Fibroblast of lung (primary cell): Measurements from ENCODE around the gene LRRK2.

Experiments used
- CTCF ChIP-seq, 2 donors: IDR thresholded peaks in 1 of 2; conservative IDR thresholded peaks in 1 of 2; 1 replicate in 1 of 2; 2 replicates in 1 of 2; pipeline ENCODE4 v1.5.1; 2011 to 2012; ENCODE audit warnings: low read length in 2 of 2, control low read depth in 1 of 2, inconsistent platforms in 1 of 2, low read depth in 1 of 2, mild to moderate bottlenecking in 1 of 2
- EZH2 ChIP-seq: IDR thresholded peaks from 2 replicates; pipeline ENCODE4 v1.5.1; 2012; ENCODE audit warnings: low read length, control low read depth, mild to moderate bottlenecking; ENCODE audit errors: missing control alignments

DNA sequence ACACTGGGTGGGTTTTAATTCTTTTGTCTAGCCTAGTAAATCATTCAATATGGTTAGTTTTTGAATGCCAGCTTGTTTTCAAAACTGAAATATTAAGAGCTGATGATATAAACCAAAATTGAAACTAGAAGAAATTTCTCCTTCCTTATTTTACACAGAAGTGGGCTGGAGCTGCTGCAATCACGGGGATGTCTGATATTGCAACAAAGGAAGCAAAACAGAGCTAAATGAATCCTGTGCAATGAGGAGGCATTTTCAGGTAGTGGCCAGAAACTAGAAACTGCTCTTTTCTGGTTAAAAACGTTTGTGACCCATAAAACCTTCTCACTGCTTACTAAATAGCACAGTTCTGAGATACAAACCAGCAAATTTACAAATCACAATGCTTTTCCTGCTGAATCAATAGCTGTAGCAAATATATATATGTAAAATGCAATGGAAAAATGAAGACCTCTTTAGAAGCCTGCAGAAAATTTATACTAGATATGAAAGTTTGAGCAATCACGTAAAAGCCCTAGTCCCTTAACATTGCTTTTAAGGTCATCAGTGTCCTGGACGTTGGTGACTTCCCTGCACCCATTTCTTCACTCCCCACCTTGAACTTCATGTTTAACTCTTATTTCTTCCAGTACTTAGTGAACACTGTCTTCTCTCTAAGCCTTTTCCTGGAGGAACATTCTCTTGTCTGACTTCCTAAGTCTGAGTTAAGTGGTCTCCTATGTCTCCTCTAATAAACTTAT lies 15.9 kb upstream of the LRRK2 start:
- TF ChIP-seq CTCF (conservative IDR thresholded peaks at IDR 0.05 in 1 of 2, IDR thresholded peaks at IDR 0.05 in 1 of 2; ENCODE audit: low read depth in 1 of 2, low read length in 2 of 2) (no peak), EZH2 (no peak)
